Measurements from ENCODE around the gene YIF1B. TPM values are rescaled to one million over a fixed set of nuclear protein-coding genes. Genes with fewer than 3 reads are reported as not detected.
A peak's percentile ranks its signal among the peaks of the same experiment; 100 is the strongest.

YIF1B gene
- total and polyA plus RNA-seq, 9 of the 15 experiments (the other 6 are each of a cell fraction or from before 2014, with no cell fraction given) = 8.5 to 586 (median 323) TPM

GRCh38 chr19:38255383-38256014 lies 60.2 kb downstream of the YIF1B start (continued):
- 0 out of 2 replicates have a peak, but pooled peaks have one; percentile 4 for TF ChIP-seq TEAD4 (IDR thresholded peaks at IDR 0.05; ENCODE audit: low read length)
- no peak for TF ChIP-seq TEAD4 (CRISPR knock-in tag; IDR thresholded peaks at IDR 0.05; ENCODE audit: borderline replicate concordance)
- TF ChIP-seq ZNF592 (IDR thresholded peaks at IDR 0.05) = peak; percentile 65; the same call in 1 of the 2 replicates
- TF ChIP-seq MCM3 (IDR thresholded peaks at IDR 0.05) = no peak
- no peak for TF ChIP-seq ASH1L (IDR thresholded peaks at IDR 0.05; ENCODE audit: borderline replicate concordance, low read depth, partially characterized antibody)
- TF ChIP-seq CBX1 (IDR thresholded peaks at IDR 0.05; ENCODE audit: low read depth) = 0 out of 2 replicates have a peak, but pooled peaks have one; percentile 3
- peak; percentile 47; the same call in 1 of the 2 replicates for TF ChIP-seq ZBTB7A (IDR thresholded peaks at IDR 0.05; ENCODE audit: borderline replicate concordance, control insufficient read depth, low read depth, low read length)
- no peak for TF ChIP-seq LEF1 (IDR thresholded peaks at IDR 0.05)
- TF ChIP-seq KLF13 (tag; IDR thresholded peaks at IDR 0.05; ENCODE audit: borderline replicate concordance, low read depth) = no peak
- TF ChIP-seq RUNX1 (IDR thresholded peaks at IDR 0.05; ENCODE audit: low read depth) = no peak
- no peak for TF ChIP-seq TCF15 (CRISPR knock-in tag; IDR thresholded peaks at IDR 0.05)
- no peak for TF ChIP-seq CHCHD3 (CRISPR knock-in tag; IDR thresholded peaks at IDR 0.05)
- TF ChIP-seq ZNF3 (CRISPR knock-in tag; IDR thresholded peaks at IDR 0.05) = no peak
- no peak for TF ChIP-seq ATF6 (CRISPR knock-in tag; IDR thresholded peaks at IDR 0.05)
- TF ChIP-seq MNT (conservative IDR thresholded peaks at IDR 0.05) = peak; percentile 22 to 54; a peak in 2 of 4 replicates
- no peak for TF ChIP-seq SREBF1 (IDR thresholded peaks at IDR 0.05; ENCODE audit: borderline replicate concordance, low read depth, low read length)

Measured in K562 (cell line).